SK-N-SH (cell line): ENCODE data around the gene NAXD. TPM values are rescaled to one million over a fixed set of nuclear protein-coding genes. Genes with fewer than 3 reads are reported as not detected.

Source experiments
- CTCF ChIA-PET: fragments of 300-600, 350-600 bp; formaldehyde crosslinking; extraction: SDS; loops from one replicate; lab custom pipeline; 2021; lab: Yijun Ruan, JAX
- POLR2A ChIA-PET: fragments of 350-600 bp; sonication (Branson Sonifier 250); formaldehyde crosslinking; extraction: SDS; loops from one replicate; lab custom pipeline; 2020; ENCODE audit warnings: antibody characterized with exemption, inconsistent platforms; lab: Yijun Ruan, JAX
- DNase-seq: peaks from one replicate; pipeline ENCODE4 v3.0.0; 2012
- H2AFZ ChIP-seq: fragments of 200-600 bp; sonication (generic); 2 replicates; pipeline ENCODE4 v1.8.1; 2016; ENCODE audit warnings: antibody characterized with exemption, mild to moderate bottlenecking, low read depth
- H3F3A ChIP-seq: fragments of 200-600 bp; sonication (generic); replicated peaks from 2 replicates; pipeline ENCODE3; 2016; ENCODE audit warnings: antibody characterized with exemption, mild to moderate bottlenecking; ENCODE audit not compliant: insufficient read depth
- H3K27ac ChIP-seq, 2 experiments: fragments of 200-500 bp in 1 of 2; fragments of 200-600 bp in 1 of 2; sonication (Bioruptor generic) in 1 of 2; sonication (generic), shearing (Covaris generic) in 1 of 2; 2 replicates each; pipeline versions ENCODE4 v1.5.1 to v1.6.1; 2014 to 2016; ENCODE audit warnings: low read depth in 2 of 2, inconsistent platforms in 1 of 2, low read length in 1 of 2, mild to moderate bottlenecking in 1 of 2, mixed read lengths in 1 of 2
- H3K27me3 ChIP-seq: fragments of 200-600 bp; sonication (generic), shearing (Covaris generic); 2 replicates; pipeline ENCODE4 v1.6.1; 2016; ENCODE audit warnings: mixed run types; ENCODE audit not compliant: insufficient read depth
- H3K36me3 ChIP-seq, 2 experiments: fragments of 200-500 bp in 1 of 2; fragments of 200-600 bp in 1 of 2; sonication (Bioruptor generic) in 1 of 2; sonication (generic) in 1 of 2; replicated peaks in 1 of 2; 2 replicates each; pipeline versions ENCODE3 to v1.5.1; 2014 to 2016; ENCODE audit warnings: low read length in 1 of 2, mild to moderate bottlenecking in 1 of 2; ENCODE audit not compliant: insufficient read depth in 2 of 2, control insufficient read depth in 1 of 2
- H3K4me1 ChIP-seq, 2 experiments: fragments of 200-500 bp in 1 of 2; fragments of 200-600 bp in 1 of 2; sonication (Bioruptor generic) in 1 of 2; sonication (generic), shearing (Covaris generic) in 1 of 2; 2 replicates each; pipeline versions ENCODE4 v1.5.1 to v1.6.1; 2014 to 2016; ENCODE audit warnings: low read depth in 1 of 2, low read length in 1 of 2, mixed run types in 1 of 2; ENCODE audit not compliant: insufficient read depth in 2 of 2, control insufficient read depth in 1 of 2
- H3K4me2 ChIP-seq: fragments of 200-600 bp; sonication (generic), shearing (Covaris generic); 2 replicates; pipeline ENCODE4 v1.6.1; 2017; ENCODE audit warnings: mixed run types
- H3K4me3 ChIP-seq, 2 experiments: fragments of 200-500 bp in 1 of 2; fragments of 200-600 bp in 1 of 2; sonication (Bioruptor generic) in 1 of 2; sonication (generic), shearing (Covaris generic) in 1 of 2; 2 replicates each; pipeline versions ENCODE4 v1.5.1 to v1.8.1; 2014 to 2016; ENCODE audit warnings: low read depth in 2 of 2, inconsistent platforms in 1 of 2, low read length in 1 of 2, mild to moderate bottlenecking in 1 of 2, mixed read lengths in 1 of 2, moderate library complexity in 1 of 2
- H3K79me2 ChIP-seq: fragments of 200-600 bp; sonication (generic); 2 replicates; pipeline ENCODE4 v1.8.1; 2017; ENCODE audit warnings: mild to moderate bottlenecking; ENCODE audit not compliant: insufficient read depth
- H3K9ac ChIP-seq: fragments of 200-600 bp; sonication (generic); 2 replicates; pipeline ENCODE4 v1.6.1; 2017; ENCODE audit warnings: mixed run types
- H3K9me2 ChIP-seq: fragments of 200-600 bp; sonication (generic); 2 replicates; pipeline ENCODE4 v1.6.1; 2017; ENCODE audit warnings: mixed run types
- H3K9me3 ChIP-seq: fragments of 200-600 bp; sonication (generic); 2 replicates; pipeline ENCODE4 v1.6.1; 2017; ENCODE audit warnings: mixed run types, mild to moderate bottlenecking, moderate library complexity
- H4K20me1 ChIP-seq: fragments of 200-600 bp; sonication (generic); 2 replicates; pipeline ENCODE4 v1.6.1; 2017; ENCODE audit warnings: mild to moderate bottlenecking, mixed run types; ENCODE audit not compliant: insufficient read depth
- CHD2 ChIP-seq: fragments of 150-350 bp; IDR thresholded peaks from 2 replicates; pipeline ENCODE4 v1.6.1; 2018; ENCODE audit warnings: low read length; ENCODE audit not compliant: partially characterized antibody
- ELF1 ChIP-seq: IDR thresholded peaks from 2 replicates; pipeline ENCODE4 v1.4.0; 2012
- FOSL2 ChIP-seq: IDR thresholded peaks from 2 replicates; pipeline ENCODE4 v1.4.0; 2012; ENCODE audit warnings: low read depth, mild to moderate bottlenecking, moderate library complexity, borderline replicate concordance
- FOXM1 ChIP-seq: IDR thresholded peaks from 2 replicates; pipeline ENCODE4 v1.4.0; 2012; ENCODE audit warnings: low read depth, mild to moderate bottlenecking
- MAX ChIP-seq: IDR thresholded peaks from 2 replicates; pipeline ENCODE4 v1.4.0; 2012; ENCODE audit warnings: low read depth
- MXI1 ChIP-seq: IDR thresholded peaks from 2 replicates; pipeline ENCODE4 v1.6.1; 2012; ENCODE audit warnings: mild to moderate bottlenecking, low read depth, low read length, improper control_type of control experiment
- NFIC ChIP-seq: IDR thresholded peaks from 2 replicates; pipeline ENCODE4 v1.4.0; 2012; ENCODE audit warnings: borderline replicate concordance
- NRF1 ChIP-seq: IDR thresholded peaks from 2 replicates; pipeline ENCODE4 v1.6.1; 2012; ENCODE audit warnings: low read depth, mild to moderate bottlenecking, low read length
- POLR2AphosphoS5 ChIP-seq: IDR thresholded peaks from 2 replicates; pipeline ENCODE4 v1.6.1; 2012; ENCODE audit warnings: low read depth, low read length
- REST ChIP-seq: IDR thresholded peaks from 2 replicates; pipeline ENCODE4 v1.6.1; 2012; ENCODE audit warnings: mild to moderate bottlenecking, low read depth, low read length, moderate library complexity
- RFX5 ChIP-seq: IDR thresholded peaks from 2 replicates; pipeline ENCODE4 v1.6.1; 2012; ENCODE audit warnings: mild to moderate bottlenecking, improper control_type of control experiment, low read length
- RXRA ChIP-seq: IDR thresholded peaks from 2 replicates; pipeline ENCODE4 v1.4.0; 2012; ENCODE audit warnings: low read depth, mild to moderate bottlenecking, borderline replicate concordance
- SMC3 ChIP-seq: IDR thresholded peaks from 2 replicates; pipeline ENCODE4 v1.6.1; 2012; ENCODE audit warnings: low read depth, low read length, improper control_type of control experiment
- TEAD4 ChIP-seq: IDR thresholded peaks from 2 replicates; pipeline ENCODE4 v1.4.0; 2012; ENCODE audit warnings: mild to moderate bottlenecking, borderline replicate concordance; ENCODE audit not compliant: insufficient read depth
- WGBS: methylation state at CpG from one replicate; pipeline ENCODE4 v1.1.6; 2017; ENCODE audit warnings: low lambda C conversion rate; 5-methylcytosine and 5-hydroxymethylcytosine counted together
- polyA plus RNA-seq, 3 experiments: library from polyadenylated mRNA; depleted of rRNA; stranded (reverse); fragments of >200 nt; gene quantifications; 2 replicates each; pipeline ENCODE4 v1.2.3, GENCODE V29; 2012

NAXD gene
- polyA plus RNA-seq, 1 of the 3 experiments (the other 2 are of a cell fraction), result 32.4 TPM

- no peak for DNase-seq
- Histone ChIP-seq H3K27me3 (no peaks in the 10 kb centered on the region), H3K27ac (no peak overlapping the region), H3K9me2 (no peaks in the 10 kb centered on the region), H3K36me3 (no peaks in the 10 kb centered on the region), H3K4me3 (no peak overlapping the region), H3K4me2 (no peak overlapping the region), H4K20me1 (no peaks in the 10 kb centered on the region), H3K9ac (no peak overlapping the region), H3K9me3 (no peaks in the 10 kb centered on the region), H2AFZ (no peak overlapping the region), H3F3A (no peaks in the 10 kb centered on the region), H3K79me2 (no peaks in the 10 kb centered on the region), H3K4me1 (no peaks in the 10 kb centered on the region)
- ChIA-PET POLR2A (no interaction called here), CTCF (interaction anchor here (0.6 kb wide), 1 partner anchor 169 kb away, joined by 3 read pairs; no protein-coding TSS in a partner anchor)
- TF ChIP-seq RFX5 (no peak), POLR2AphosphoS5 (no peak), FOSL2 (no peak), SMC3 (no peak), TEAD4 (no peak), MXI1 (no peak), MAX (no peak)
- 83% methylated on average over 11 of the region's 14 CpGs for WGBS
Measured at GRCh38 chr13:110581506-110582185, 33.7 kb upstream of the NAXD start.

GRCh38 chr13:110582421-110582954, 32.9 kb upstream of the NAXD start:
- H3K79me2 ChIP-seq, result no peaks in the 10 kb centered on the region
- H4K20me1 ChIP-seq, result no peaks in the 10 kb centered on the region
- no peaks in the 10 kb centered on the region for H3F3A ChIP-seq
- CTCF ChIA-PET, result interaction anchor here (3.0 kb wide), 1 partner anchor 11 kb away, joined by 12 read pairs; no protein-coding TSS in a partner anchor
- POLR2A ChIA-PET, result no interaction called here
- no peak overlapping the region for H3K4me2 ChIP-seq
- TF ChIP-seq RXRA (no peak), FOXM1 (no peak), NFIC (no peak), CHD2 (no peak), MXI1 (no peak), REST (no peak), SMC3 (no peak), NRF1 (no peak), ELF1 (no peak)
- no peaks in the 10 kb centered on the region for H3K27me3 ChIP-seq
- no peaks in the 10 kb centered on the region for H3K9me2 ChIP-seq
- H3K36me3 ChIP-seq, result no peaks in the 10 kb centered on the region
- no peaks in the 10 kb centered on the region for H3K4me1 ChIP-seq
- H2AFZ ChIP-seq, result no peak overlapping the region
- H3K9ac ChIP-seq, result no peak overlapping the region
- H3K27ac ChIP-seq, result no peak overlapping the region
- H3K4me3 ChIP-seq, result no peak overlapping the region
- DNase-seq, result no peak
- no peaks in the 10 kb centered on the region for H3K9me3 ChIP-seq
- WGBS, result 71% methylated on average over 13 of the region's 13 CpGs
